GM12878 (cell line): ENCODE data around the gene CREB3L1. TPM values are rescaled to one million over a fixed set of nuclear protein-coding genes. Genes with fewer than 3 reads are reported as not detected.

Experiments used
- ATAC-seq: fragments of 200-7000 bp; cut with Tn5 transposase; 3 replicates; pipeline ENCODE4 v1.9.1; 2020; ENCODE audit warnings: mild to moderate bottlenecking, moderate library complexity
- BruUV-seq: library from RNA; stranded (reverse); fragments of 400-500 nt; replicated peaks from 2 replicates; lab custom pipeline; 2021; lab: Mats Ljungman, UMichigan
- CTCF ChIA-PET: fragments of 300-600 bp; sonication (Branson Sonifier 250); formaldehyde crosslinking; extraction: SDS; loops from one replicate; lab custom pipeline; 2021; ENCODE audit warnings: inconsistent platforms; lab: Yijun Ruan, JAX
- POLR2A ChIA-PET: fragments of 350-600 bp; formaldehyde crosslinking; extraction: SDS; loops from one replicate; lab custom pipeline; 2021; ENCODE audit warnings: inconsistent platforms; lab: Charles Lee
- RAD21 ChIA-PET: fragments of 300-600 bp; sonication (Branson Sonifier 250); formaldehyde crosslinking; loops from one replicate; lab custom pipeline; 2023; ENCODE audit warnings: antibody characterized with exemption; ENCODE audit not compliant: unreplicated experiment; lab: Charles Lee
- SMC1A ChIA-PET: fragments of 300-600 bp; sonication (Branson Sonifier 250); formaldehyde crosslinking; loops from one replicate; lab custom pipeline; 2023; ENCODE audit not compliant: unreplicated experiment, uncharacterized antibody; lab: Charles Lee
- DNase-seq: peaks from one replicate; pipeline ENCODE4 v3.0.0-alpha.2; 2011; ENCODE audit warnings: low read depth, low spot score
- FAIRE-seq: peaks from 3 replicates; lab custom pipeline; 2011; peaks lifted over from hg19 to GRCh38; lab: Jason Lieb, UNC
- H2AFZ ChIP-seq: 2 replicates; pipeline ENCODE4 v1.6.0; 2011; ENCODE audit warnings: low read depth, low read length, control low read depth; ENCODE audit not compliant: control insufficient read depth
- H3K27ac ChIP-seq: 2 replicates; pipeline ENCODE4 v1.5.1; 2011; ENCODE audit warnings: control low read depth; ENCODE audit not compliant: control insufficient read depth, insufficient read depth
- H3K27me3 ChIP-seq, 2 experiments: replicated peaks in 1 of 2; 2 replicates each; pipeline versions ENCODE4 v1.6.0 to v1.6.1; 2011; ENCODE audit warnings: low read length in 1 of 2; ENCODE audit not compliant: control insufficient read depth in 2 of 2, insufficient read depth in 2 of 2
- H3K36me3 ChIP-seq, 2 experiments: 2 replicates each; pipeline ENCODE4 v1.5.1; 2011; ENCODE audit warnings: low read length in 1 of 2; ENCODE audit not compliant: control insufficient read depth in 2 of 2, insufficient read depth in 2 of 2
- H3K4me1 ChIP-seq: 2 replicates; pipeline ENCODE4 v1.6.1; 2011; ENCODE audit warnings: mild to moderate bottlenecking, low read length, moderate library complexity, mixed read lengths; ENCODE audit not compliant: control insufficient read depth, insufficient read depth
- H3K4me2 ChIP-seq: 2 replicates; pipeline ENCODE4 v1.6.0; 2011; ENCODE audit warnings: control low read depth; ENCODE audit not compliant: control insufficient read depth, insufficient read depth
- H3K4me3 ChIP-seq: fragments of 200-600 bp; sonication (generic); 2 replicates; pipeline ENCODE4 v1.5.1; 2016
- H3K79me2 ChIP-seq: 2 replicates; pipeline ENCODE4 v1.6.0; 2011; ENCODE audit warnings: low read length; ENCODE audit not compliant: control insufficient read depth, insufficient read depth
- H3K9ac ChIP-seq: 2 replicates; pipeline ENCODE4 v1.8.0; 2011; ENCODE audit warnings: low read length, control low read depth, mixed read lengths; ENCODE audit not compliant: control insufficient read depth, insufficient read depth
- H3K9me3 ChIP-seq: replicated peaks from 3 replicates; pipeline ENCODE4 v1.5.1; 2011; ENCODE audit warnings: mild to moderate bottlenecking, low read length; ENCODE audit not compliant: control insufficient read depth, insufficient read depth
- H4K20me1 ChIP-seq: 2 replicates; pipeline ENCODE4 v1.6.0; 2011; ENCODE audit not compliant: control insufficient read depth, insufficient read depth
- BACH1 ChIP-seq: fragments of 450-650 bp; IDR thresholded peaks from 2 replicates; pipeline ENCODE4 v1.6.1; 2017; ENCODE audit warnings: mild to moderate bottlenecking, borderline replicate concordance
- BHLHE40 ChIP-seq, 2 experiments: fragments of 450-650 bp in 1 of 2; IDR thresholded peaks; 2 replicates each; pipeline ENCODE4 v1.6.1; 2011 to 2017; ENCODE audit warnings: low read depth in 2 of 2, borderline replicate concordance in 1 of 2, improper control_type of control experiment in 1 of 2, low read length in 1 of 2, mild to moderate bottlenecking in 1 of 2
- CEBPB ChIP-seq, 2 experiments: fragments of 150-350 bp in 1 of 2; IDR thresholded peaks; 2 replicates each; pipeline ENCODE4 v1.6.1; 2012 to 2014; ENCODE audit warnings: low read depth in 2 of 2, low read length in 2 of 2, borderline replicate concordance in 1 of 2, inconsistent platforms in 1 of 2
- HDAC2 ChIP-seq: fragments of 200-600 bp; sonication (generic); IDR thresholded peaks from 2 replicates; pipeline ENCODE4 v1.6.1; 2017
- JUNB ChIP-seq: IDR thresholded peaks from 2 replicates; pipeline ENCODE4 v1.6.1; 2016; ENCODE audit warnings: antibody characterized with exemption, mild to moderate bottlenecking
- NR2C2 ChIP-seq: IDR thresholded peaks from 2 replicates; pipeline ENCODE4 v1.6.1; 2011; ENCODE audit warnings: borderline replicate concordance, low read depth; ENCODE audit not compliant: control insufficient read depth, insufficient read length
- NRF1 ChIP-seq: conservative IDR thresholded peaks from 2 replicates; pipeline ENCODE4 v1.6.1; 2011; ENCODE audit warnings: mild to moderate bottlenecking, low read depth, low read length, improper control_type of control experiment
- PBX3 ChIP-seq: IDR thresholded peaks from 2 replicates; pipeline ENCODE4 v1.6.1; 2011; ENCODE audit warnings: mild to moderate bottlenecking, low read depth, low read length, moderate library complexity; ENCODE audit not compliant: insufficient replicate concordance
- PML ChIP-seq: IDR thresholded peaks from 2 replicates; pipeline ENCODE4 v1.6.1; 2012; ENCODE audit warnings: low read length, inconsistent platforms
- POLR2A ChIP-seq: IDR thresholded peaks from 2 replicates; pipeline ENCODE4 v1.6.1; 2011; ENCODE audit warnings: low read depth, mild to moderate bottlenecking, low read length
- RAD51 ChIP-seq: fragments of 450-650 bp; IDR thresholded peaks from 2 replicates; pipeline ENCODE4 v1.6.1; 2016; ENCODE audit warnings: moderate library complexity, mild to moderate bottlenecking, inconsistent platforms
- RELA ChIP-seq: fragments of 450-650 bp; IDR thresholded peaks from 2 replicates; pipeline ENCODE4 v1.8.0; 2014; ENCODE audit warnings: borderline replicate concordance; ENCODE audit not compliant: partially characterized antibody
- SPI1 ChIP-seq: IDR thresholded peaks from 2 replicates; pipeline ENCODE4 v1.6.1; 2011; ENCODE audit warnings: low read depth, mild to moderate bottlenecking, low read length, moderate library complexity, borderline replicate concordance; ENCODE audit not compliant: insufficient read depth
- TBL1XR1 ChIP-seq: IDR thresholded peaks from 2 replicates; pipeline ENCODE4 v1.6.1; 2012; ENCODE audit warnings: low read depth, low read length, improper control_type of control experiment
- TCF12 ChIP-seq: IDR thresholded peaks from 2 replicates; pipeline ENCODE4 v1.6.1; 2011; ENCODE audit warnings: low read depth, mild to moderate bottlenecking, low read length
- WGBS: methylation state at CpG from one replicate; pipeline ENCODE4 v1.1.6; 2016; ENCODE audit warnings: low lambda C conversion rate; ENCODE audit not compliant: insufficient replicate concordance, insufficient coverage; ENCODE audit errors: missing lambda C conversion rate; 5-methylcytosine and 5-hydroxymethylcytosine counted together
- in situ Hi-C: fragments of 300-500 bp; cut with MboI; formaldehyde crosslinking; loops from 9 replicates; pipeline ENCODE4 v1.14.3; 2018; ENCODE audit warnings: mixed read lengths
- intact Hi-C: fragments of 100-400 bp; cut with micrococcal nuclease; formaldehyde crosslinking; loops from one replicate; pipeline ENCODE4 v1.14.2; 2022; ENCODE audit not compliant: unreplicated experiment
- polyA plus RNA-seq, 11 experiments: library from polyadenylated mRNA; depleted of rRNA in 4 of 11; unstranded in 6 of 11; stranded (reverse) in 5 of 11; fragments of >200 nt; fragmentation: Nextera tagmentation in 4 of 11; fragmentation: Illumina TruSeq in 1 of 11; extraction: Ambion mirVana in 4 of 11; extraction: Trizol in 1 of 11; gene quantifications; 1 replicate in 1 of 11; 2 replicates in 10 of 11; pipeline versions ENCODE4 v1.2.1 to v1.2.3, GENCODE V29; 2011 to 2016; ENCODE audit warnings: inconsistent platforms in 2 of 11, missing spikeins in 2 of 11, low read depth in 1 of 11
- total RNA-seq, 4 experiments: library from RNA; depleted of rRNA in 3 of 4; stranded (reverse); fragments of >200 nt in 3 of 4; fragmentation: Illumina TruSeq in 1 of 4; extraction: Trizol in 1 of 4; gene quantifications; 2 replicates each; pipeline versions ENCODE4 v1.2.1 to v1.2.3, GENCODE V29; 2013 to 2021

Gene CREB3L1
- total and polyA plus RNA-seq, 10 of the 15 experiments (the other 5 are each of a cell fraction or from before 2014, with no cell fraction given), result 0.03 to 1.4 (median 0.22) TPM

DNA sequence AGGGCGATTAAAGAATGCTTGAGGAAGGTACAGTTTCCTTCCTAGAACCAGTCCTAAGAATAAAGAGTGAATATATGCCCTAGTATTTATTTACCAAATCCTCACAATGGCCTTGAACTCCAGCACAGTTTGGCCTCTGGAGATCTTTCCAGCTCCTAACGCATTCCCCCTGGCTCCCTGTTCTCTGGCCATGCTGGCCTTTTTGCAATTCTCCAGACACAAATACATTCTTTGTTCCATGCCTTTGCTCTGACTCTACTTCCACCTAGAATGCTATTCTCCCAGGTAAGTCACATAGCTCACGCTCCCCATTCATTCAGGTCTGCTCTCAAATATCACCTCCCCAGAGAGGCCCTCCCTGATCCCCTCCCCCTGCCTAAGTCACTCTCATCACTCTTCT lies 66.1 kb downstream of the CREB3L1 start (continued):
- TF ChIP-seq NR2C2 (no peak), PML (no peak), SPI1 (no peak), PBX3 (no peak), HDAC2 (no peak), RELA (no peak), NRF1 (no peak)

GRCh38 chr11:46345131-46345597 lies 67.7 kb downstream of the CREB3L1 start:
- DNase-seq, result no peak
- 0 out of 4 replicates have a peak, but pooled peaks of 1 of the 2 experiments have one; percentile 10 for TF ChIP-seq BHLHE40 (IDR thresholded peaks at IDR 0.05; ENCODE audit: borderline replicate concordance in 1 of 2, low read depth in 2 of 2, low read length in 1 of 2)
- peak; percentile 69; the same call in 1 of the 2 replicates for TF ChIP-seq SPI1
- TF ChIP-seq BACH1, result no peak
- TF ChIP-seq CEBPB (IDR thresholded peaks at IDR 0.05; ENCODE audit: borderline replicate concordance in 1 of 2, low read depth in 2 of 2, low read length in 2 of 2), result no peak
- no peak for TF ChIP-seq JUNB
- TF ChIP-seq TCF12, result 0 out of 2 replicates have a peak, but pooled peaks have one; percentile 31
- 0 out of 2 replicates have a peak, but pooled peaks have one; percentile 29 for TF ChIP-seq TBL1XR1
- TF ChIP-seq POLR2A, result peak; percentile 38; the same call in 1 of the 2 replicates
- TF ChIP-seq RAD51, result no peak
- peaks cover 0 to 3% of the 10 kb centered on the region in 2 experiments; a peak in 1 of 4 replicates for H3K36me3 ChIP-seq
- no peaks in the 10 kb centered on the region; a peak in 1 of 4 replicates for H3K27me3 ChIP-seq
- H2AFZ ChIP-seq, result peak overlapping the region; percentile 70
- in situ Hi-C loops, result no loop called here
- H3K9me3 ChIP-seq, result no peaks in the 10 kb centered on the region
- ChIA-PET POLR2A (interaction anchor here (1.6 to 1.7 kb wide), 3 partner anchors 16 to 101 kb away, joined by 3 to 5 read pairs (median 4); no protein-coding TSS in a partner anchor), CTCF (interaction anchor here (0.9 to 19.9 kb wide), 15 partner anchors 11 to 273 kb away, joined by 3 to 423 read pairs (median 8); partner anchors contain the start of gene ATG13), RAD21 (interaction anchor here (0.6 to 3.8 kb wide), 15 partner anchors 14 to 230 kb away, joined by 3 to 24 read pairs (median 4); no protein-coding TSS in a partner anchor), SMC1A (interaction anchor here (1.0 to 3.2 kb wide), 8 partner anchors 9 to 234 kb away, joined by 3 to 11 read pairs (median 5); no protein-coding TSS in a partner anchor)
- no peak for FAIRE-seq
- no TSS peak for BruUV-seq
- peaks cover 32% of the 10 kb centered on the region for H3K4me1 ChIP-seq
- WGBS, result 33% methylated on average over 17 of the region's 20 CpGs
- H3K4me3 ChIP-seq, result peak overlapping the region; percentile 79
- H3K79me2 ChIP-seq, result peaks cover 27% of the 10 kb centered on the region
- peak; percentile 45 for ATAC-seq
- peak overlapping the region; percentile 69 for H3K9ac ChIP-seq
- peak overlapping the region; percentile 96 for H3K4me2 ChIP-seq
- intact Hi-C loops, result loop anchor here (10.0 kb wide), 1 partner anchor 220 kb away; the partner anchor contains the start of gene PHF21A
- no peaks in the 10 kb centered on the region for H4K20me1 ChIP-seq
- H3K27ac ChIP-seq, result peak overlapping the region; percentile 48
